Hepatic stellate cell (primary cell): ENCODE measurements around the gene PTPRT.

Experiments
- DNase-seq: peaks from one replicate; pipeline ENCODE4 v3.0.0; 2011; ENCODE audit warnings: low spot score

PTPRT gene

GRCh38 chr20:42376131-42376530 is 813.6 kb downstream of the PTPRT start:
- no peak for DNase-seq

GRCh38 chr20:42373049-42373448 is 816.7 kb downstream of the PTPRT start:
- DNase-seq, result no peak

- no peak for DNase-seq
These were observed 819.6 kb downstream of the PTPRT start for GRCh38 chr20:42370075-42370474.

- DNase-seq, result no peak
These were observed 820.8 kb downstream of the PTPRT start for GRCh38 chr20:42368910-42369309.

GRCh38 chr20:42366626-42367025 is 823.1 kb downstream of the PTPRT start:
- no peak for DNase-seq

- DNase-seq, result no peak
These were observed 825.3 kb downstream of the PTPRT start for GRCh38 chr20:42364446-42364845.

GRCh38 chr20:42361402-42361970 is 828.2 kb downstream of the PTPRT start:
- DNase-seq, result no peak

GRCh38 chr20:42360621-42361020 is 829.1 kb downstream of the PTPRT start:
- no peak for DNase-seq

- DNase-seq, result no peak
These were observed 830.1 kb downstream of the PTPRT start for GRCh38 chr20:42359617-42360016.

- DNase-seq, result no peak
These were observed 837.6 kb downstream of the PTPRT start for GRCh38 chr20:42352096-42352495.

GRCh38 chr20:42350521-42350920 is 839.2 kb downstream of the PTPRT start:
- no peak for DNase-seq

GRCh38 chr20:42346189-42347170 is 843.2 kb downstream of the PTPRT start:
- no peak for DNase-seq

GRCh38 chr20:42341654-42342053 is 848.1 kb downstream of the PTPRT start:
- no peak for DNase-seq

- no peak for DNase-seq
These were observed 849.3 kb downstream of the PTPRT start for GRCh38 chr20:42340368-42340767.

GRCh38 chr20:42338294-42339201 is 851.2 kb downstream of the PTPRT start:
- no peak for DNase-seq

GRCh38 chr20:42336576-42336975 is 853.1 kb downstream of the PTPRT start:
- no peak for DNase-seq

- DNase-seq, result no peak
These were observed 870.3 kb downstream of the PTPRT start for GRCh38 chr20:42319252-42320013.

- DNase-seq, result no peak
These were observed 876.0 kb downstream of the PTPRT start for GRCh38 chr20:42313704-42314103.

- DNase-seq, result no peak
These were observed 880.7 kb downstream of the PTPRT start for GRCh38 chr20:42309050-42309449.

- no peak for DNase-seq
These were observed 881.5 kb downstream of the PTPRT start for GRCh38 chr20:42308171-42308570.

- DNase-seq, result no peak
These were observed 894.1 kb downstream of the PTPRT start for GRCh38 chr20:42295592-42295991.

GRCh38 chr20:42294976-42295375 is 894.7 kb downstream of the PTPRT start:
- DNase-seq, result no peak
